Ishikawa (cell line): ENCODE data around the gene PLXNA4.

Experiments
- CEBPB ChIP-seq: IDR thresholded peaks from 2 replicates; pipeline ENCODE4 v1.6.1; 2012
- CREB1 ChIP-seq: IDR thresholded peaks from 2 replicates; pipeline ENCODE4 v1.6.1; 2012; ENCODE audit warnings: low read depth
- EGR1 ChIP-seq: IDR thresholded peaks from 2 replicates; pipeline ENCODE4 v1.6.1; 2012
- EP300 ChIP-seq: IDR thresholded peaks from 2 replicates; pipeline ENCODE4 v1.6.1; 2012; ENCODE audit warnings: borderline replicate concordance
- NFIC ChIP-seq: IDR thresholded peaks from 2 replicates; pipeline ENCODE4 v1.6.1; 2012
- RAD21 ChIP-seq: IDR thresholded peaks from 2 replicates; pipeline ENCODE4 v1.6.1; 2012; ENCODE audit warnings: low read depth
- TAF1 ChIP-seq: IDR thresholded peaks from 2 replicates; pipeline ENCODE4 v1.6.1; 2012; ENCODE audit warnings: low read depth, mild to moderate bottlenecking
- TCF12 ChIP-seq: IDR thresholded peaks from 2 replicates; pipeline ENCODE4 v1.6.1; 2012; ENCODE audit warnings: low read depth
- TEAD4 ChIP-seq: IDR thresholded peaks from 2 replicates; pipeline ENCODE4 v1.6.1; 2012
- YY1 ChIP-seq: IDR thresholded peaks from 2 replicates; pipeline ENCODE4 v1.6.1; 2012; ENCODE audit warnings: low read depth
- ZBTB7A ChIP-seq: IDR thresholded peaks from 2 replicates; pipeline ENCODE4 v1.6.1; 2012; ENCODE audit warnings: low read depth
- TF ChIP-seq, protein P1 (sequence below): IDR thresholded peaks from 2 replicates; pipeline ENCODE4 v1.6.1; 2012; ENCODE audit warnings: low read depth, mild to moderate bottlenecking
- TF ChIP-seq, protein P2 (sequence below): IDR thresholded peaks from 2 replicates; pipeline ENCODE4 v1.6.1; 2012
- TF ChIP-seq, protein P3 (sequence below): IDR thresholded peaks from 2 replicates; pipeline ENCODE4 v1.6.1; 2012

DNA sequence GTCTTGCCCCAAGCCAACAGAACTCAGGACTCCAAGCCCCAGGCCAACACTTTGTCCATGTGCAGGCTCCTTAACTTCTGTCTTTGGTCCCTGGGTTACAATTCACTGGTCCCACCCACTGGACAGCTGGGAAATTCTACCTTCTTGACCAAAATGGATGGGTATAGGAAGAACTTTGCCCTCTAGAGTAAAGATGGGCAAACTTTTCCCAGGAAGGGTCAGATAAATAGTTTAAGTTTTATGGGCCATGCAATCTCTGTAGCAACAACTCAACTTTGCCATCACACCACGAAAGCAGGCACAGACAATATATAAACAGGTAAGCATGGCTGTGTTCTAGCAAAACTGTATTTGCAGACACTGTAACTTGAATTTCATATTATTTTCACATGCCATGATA is 147.1 kb downstream of the PLXNA4 start:
- TF ChIP-seq TEAD4: no peak
- TF ChIP-seq EP300: no peak
- TF ChIP-seq RAD21: no peak
- TF ChIP-seq CREB1: no peak
- TF ChIP-seq TCF12: no peak
- no peak for TF ChIP-seq CEBPB
- TF ChIP-seq, protein P1, sequence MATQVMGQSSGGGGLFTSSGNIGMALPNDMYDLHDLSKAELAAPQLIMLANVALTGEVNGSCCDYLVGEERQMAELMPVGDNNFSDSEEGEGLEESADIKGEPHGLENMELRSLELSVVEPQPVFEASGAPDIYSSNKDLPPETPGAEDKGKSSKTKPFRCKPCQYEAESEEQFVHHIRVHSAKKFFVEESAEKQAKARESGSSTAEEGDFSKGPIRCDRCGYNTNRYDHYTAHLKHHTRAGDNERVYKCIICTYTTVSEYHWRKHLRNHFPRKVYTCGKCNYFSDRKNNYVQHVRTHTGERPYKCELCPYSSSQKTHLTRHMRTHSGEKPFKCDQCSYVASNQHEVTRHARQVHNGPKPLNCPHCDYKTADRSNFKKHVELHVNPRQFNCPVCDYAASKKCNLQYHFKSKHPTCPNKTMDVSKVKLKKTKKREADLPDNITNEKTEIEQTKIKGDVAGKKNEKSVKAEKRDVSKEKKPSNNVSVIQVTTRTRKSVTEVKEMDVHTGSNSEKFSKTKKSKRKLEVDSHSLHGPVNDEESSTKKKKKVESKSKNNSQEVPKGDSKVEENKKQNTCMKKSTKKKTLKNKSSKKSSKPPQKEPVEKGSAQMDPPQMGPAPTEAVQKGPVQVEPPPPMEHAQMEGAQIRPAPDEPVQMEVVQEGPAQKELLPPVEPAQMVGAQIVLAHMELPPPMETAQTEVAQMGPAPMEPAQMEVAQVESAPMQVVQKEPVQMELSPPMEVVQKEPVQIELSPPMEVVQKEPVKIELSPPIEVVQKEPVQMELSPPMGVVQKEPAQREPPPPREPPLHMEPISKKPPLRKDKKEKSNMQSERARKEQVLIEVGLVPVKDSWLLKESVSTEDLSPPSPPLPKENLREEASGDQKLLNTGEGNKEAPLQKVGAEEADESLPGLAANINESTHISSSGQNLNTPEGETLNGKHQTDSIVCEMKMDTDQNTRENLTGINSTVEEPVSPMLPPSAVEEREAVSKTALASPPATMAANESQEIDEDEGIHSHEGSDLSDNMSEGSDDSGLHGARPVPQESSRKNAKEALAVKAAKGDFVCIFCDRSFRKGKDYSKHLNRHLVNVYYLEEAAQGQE: no peak
- no peak for TF ChIP-seq EGR1
- TF ChIP-seq, protein P2, sequence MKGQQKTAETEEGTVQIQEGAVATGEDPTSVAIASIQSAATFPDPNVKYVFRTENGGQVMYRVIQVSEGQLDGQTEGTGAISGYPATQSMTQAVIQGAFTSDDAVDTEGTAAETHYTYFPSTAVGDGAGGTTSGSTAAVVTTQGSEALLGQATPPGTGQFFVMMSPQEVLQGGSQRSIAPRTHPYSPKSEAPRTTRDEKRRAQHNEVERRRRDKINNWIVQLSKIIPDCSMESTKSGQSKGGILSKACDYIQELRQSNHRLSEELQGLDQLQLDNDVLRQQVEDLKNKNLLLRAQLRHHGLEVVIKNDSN: no peak
- TF ChIP-seq, protein P3, sequence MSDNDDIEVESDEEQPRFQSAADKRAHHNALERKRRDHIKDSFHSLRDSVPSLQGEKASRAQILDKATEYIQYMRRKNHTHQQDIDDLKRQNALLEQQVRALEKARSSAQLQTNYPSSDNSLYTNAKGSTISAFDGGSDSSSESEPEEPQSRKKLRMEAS: no peak
- no peak for TF ChIP-seq TAF1
- no peak for TF ChIP-seq YY1
- no peak for TF ChIP-seq NFIC
- no peak for TF ChIP-seq ZBTB7A
